ENCODE measurements around the gene CBLN3. TPM values are rescaled to one million over a fixed set of nuclear protein-coding genes. Genes with fewer than 3 reads are reported as not detected.

CBLN3 gene
- total RNA-seq, 4 donors from 2014 or later = 0.16 to 0.36 (median 0.24) TPM; not detected in 1

- no peak overlapping the region for H3K27ac ChIP-seq
- intact Hi-C loops (cut with DNase I; ENCODE audit: low total_unique reads) (no loop called here), in situ Hi-C loops (cut with MboI; ENCODE audit: low sequenced_read_pairs in 4 of 4) (no loop called here)
Measured at GRCh38 chr14:24411443-24412389, 17.8 kb downstream of the CBLN3 start.

GRCh38 chr14:24409956-24410355, 19.5 kb downstream of the CBLN3 start:
- ATAC-seq (no peak), DNase-seq (no peak)
- no peaks in the 10 kb centered on the region for H3K27me3 ChIP-seq
- no peak overlapping the region for H3K4me3 ChIP-seq
- no peak overlapping the region for H3K27ac ChIP-seq
- TF ChIP-seq CTCF (IDR thresholded peaks at IDR 0.05 in 4 of 5, conservative IDR thresholded peaks at IDR 0.05 in 1 of 5) (no peak), POLR2A (IDR thresholded peaks at IDR 0.05) (no peak)
- intact Hi-C loops (cut with DNase I; ENCODE audit: low total_unique reads) = no loop called here
- H3K9me3 ChIP-seq = no peaks in the 10 kb centered on the region
- H3K36me3 ChIP-seq = no peaks in the 10 kb centered on the region
- in situ Hi-C loops (cut with MboI; ENCODE audit: low sequenced_read_pairs in 4 of 4) = no loop called here
- H3K4me1 ChIP-seq = no peaks in the 10 kb centered on the region

More at GRCh38 chr14:24411443-24412389, 17.8 kb downstream of the CBLN3 start:
- DNase-seq (no peak), ATAC-seq (no peak)
- Histone ChIP-seq H3K36me3 (no peaks in the 10 kb centered on the region), H3K4me1 (no peaks in the 10 kb centered on the region), H3K9me3 (no peaks in the 10 kb centered on the region), H3K27me3 (no peaks in the 10 kb centered on the region), H3K4me3 (no peak overlapping the region)
- no peak for TF ChIP-seq POLR2A (IDR thresholded peaks at IDR 0.05)
- peak in 4 of 5 experiments; percentile 28 to 48 (median 40) for TF ChIP-seq CTCF (IDR thresholded peaks at IDR 0.05 in 4 of 5, conservative IDR thresholded peaks at IDR 0.05 in 1 of 5)

DNA sequence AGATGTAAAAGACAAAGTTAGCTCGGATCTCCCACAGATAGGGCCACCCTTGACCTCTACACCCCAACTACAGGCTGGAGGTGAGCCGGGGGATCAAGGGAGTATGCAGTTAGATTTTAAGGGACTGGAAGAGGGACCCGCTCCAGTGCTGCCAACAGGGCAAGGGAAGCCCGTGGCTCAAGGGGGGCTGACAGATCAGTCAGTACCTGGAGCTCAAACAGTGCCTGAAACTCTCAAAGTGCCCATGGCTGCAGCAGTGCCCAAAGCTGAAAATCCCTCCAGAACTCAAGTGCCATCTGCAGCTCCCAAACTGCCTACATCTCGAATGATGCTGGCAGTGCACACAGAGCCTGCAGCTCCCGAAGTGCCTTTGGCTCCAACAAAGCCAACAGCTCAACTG, 20.3 kb downstream of the CBLN3 start:
- H3K4me1 ChIP-seq = no peaks in the 10 kb centered on the region
- DNase-seq = no peak
- H3K27me3 ChIP-seq = no peaks in the 10 kb centered on the region
- intact Hi-C loops (cut with DNase I; ENCODE audit: low total_unique reads) (no loop called here), in situ Hi-C loops (cut with MboI; ENCODE audit: low sequenced_read_pairs in 4 of 4) (no loop called here)
- TF ChIP-seq CTCF (IDR thresholded peaks at IDR 0.05 in 4 of 5, conservative IDR thresholded peaks at IDR 0.05 in 1 of 5) (no peak), POLR2A (IDR thresholded peaks at IDR 0.05) (no peak)
- no peak for ATAC-seq
- no peaks in the 10 kb centered on the region for H3K36me3 ChIP-seq
- H3K4me3 ChIP-seq = no peak overlapping the region
- H3K9me3 ChIP-seq = no peaks in the 10 kb centered on the region
- H3K27ac ChIP-seq = no peak overlapping the region

GRCh38 chr14:24408764-24409163, 20.7 kb downstream of the CBLN3 start:
- Histone ChIP-seq H3K4me3 (no peak overlapping the region), H3K36me3 (no peaks in the 10 kb centered on the region), H3K27ac (no peak overlapping the region), H3K27me3 (no peaks in the 10 kb centered on the region), H3K4me1 (peaks cover 0 to 3% of the 10 kb centered on the region in 2 donors), H3K9me3 (no peaks in the 10 kb centered on the region)
- DNase-seq = no peak
- no peak for ATAC-seq
- intact Hi-C loops (cut with DNase I; ENCODE audit: low total_unique reads) = no loop called here
- TF ChIP-seq CTCF (IDR thresholded peaks at IDR 0.05 in 4 of 5, conservative IDR thresholded peaks at IDR 0.05 in 1 of 5) (no peak), POLR2A (IDR thresholded peaks at IDR 0.05) (no peak)
- in situ Hi-C loops (cut with MboI; ENCODE audit: low sequenced_read_pairs in 4 of 4) = no loop called here

Measured in gastrocnemius medialis (tissue), 4 donors.